Neural crest cell (in vitro differentiated cells): ENCODE results near the gene ARHGAP4. TPM values are rescaled to one million over a fixed set of nuclear protein-coding genes. Genes with fewer than 3 reads are reported as not detected.

Source experiments
- DNase-seq: peaks from one replicate; pipeline ENCODE4 v3.0.0; 2021; ENCODE audit warnings: low read depth, mixed read lengths, low spot score
- H3K27ac Mint-ChIP-seq: one replicate; pipeline ENCODE4 v1.8.0; 2021; ENCODE audit warnings: mild to moderate bottlenecking, mixed read lengths; ENCODE audit not compliant: unreplicated experiment
- H3K27me3 Mint-ChIP-seq: 2 replicates; pipeline ENCODE4 v1.8.0; 2021; ENCODE audit warnings: low read depth, mild to moderate bottlenecking, mixed read lengths
- H3K36me3 Mint-ChIP-seq: 2 replicates; pipeline ENCODE4 v1.8.0; 2021; ENCODE audit warnings: low read depth, mild to moderate bottlenecking, mixed read lengths
- H3K4me1 Mint-ChIP-seq: 2 replicates; pipeline ENCODE4 v1.8.0; 2021; ENCODE audit warnings: mixed read lengths
- H3K4me3 Mint-ChIP-seq: one replicate; pipeline ENCODE4 v1.8.0; 2021; ENCODE audit warnings: mild to moderate bottlenecking, mixed read lengths
- H3K9me3 Mint-ChIP-seq: 2 replicates; pipeline ENCODE4 v1.8.0; 2021; ENCODE audit warnings: mixed read lengths
- CTCF ChIP-seq: fragments of 200-600 bp; sonication (generic); conservative IDR thresholded peaks from 2 replicates; pipeline ENCODE4 v1.5.0; 2021; ENCODE audit warnings: antibody characterized with exemption, mild to moderate bottlenecking
- total RNA-seq: library from RNA; stranded (reverse); gene quantifications from 2 replicates; pipeline ENCODE4 v1.2.1, GENCODE V29; 2021

Gene ARHGAP4
- total RNA-seq, 1 donor from 2014 or later: 10.7 TPM

GRCh38 chrX:153882086-153882498, 44.0 kb downstream of the ARHGAP4 start:
- TF ChIP-seq CTCF: no peak
- Mint-ChIP-seq H3K4me1 (peaks cover 48% of the 10 kb centered on the region), H3K27ac (peak overlapping the region; percentile 88), H3K4me3 (peak overlapping the region; percentile 85), H3K9me3 (no peaks in the 10 kb centered on the region), H3K27me3 (peaks cover 21% of the 10 kb centered on the region), H3K36me3 (peaks cover 3% of the 10 kb centered on the region)
- peak; percentile 65 for DNase-seq

- H3K9me3 Mint-ChIP-seq: peaks cover 2% of the 10 kb centered on the region
- no peak for DNase-seq
- peak overlapping the region; percentile 56 for H3K4me3 Mint-ChIP-seq
- no peak for TF ChIP-seq CTCF
- H3K27me3 Mint-ChIP-seq: peaks cover 17% of the 10 kb centered on the region
- peaks cover 47% of the 10 kb centered on the region for H3K4me1 Mint-ChIP-seq
- H3K36me3 Mint-ChIP-seq: peaks cover 5% of the 10 kb centered on the region
- no peak overlapping the region for H3K27ac Mint-ChIP-seq
Observed at GRCh38 chrX:153881281-153881680, 44.8 kb downstream of the ARHGAP4 start.

GRCh38 chrX:153880440-153880815, 45.6 kb downstream of the ARHGAP4 start:
- no peak overlapping the region for H3K27ac Mint-ChIP-seq

GRCh38 chrX:153879741-153880439, 46.2 kb downstream of the ARHGAP4 start:
- H3K27me3 Mint-ChIP-seq: peaks cover 16% of the 10 kb centered on the region
- peak overlapping the region; percentile 91 for H3K27ac Mint-ChIP-seq
- DNase-seq: no peak
- no peak for TF ChIP-seq CTCF
- peaks cover 3% of the 10 kb centered on the region for H3K9me3 Mint-ChIP-seq
- H3K4me1 Mint-ChIP-seq: peaks cover 52% of the 10 kb centered on the region
- H3K36me3 Mint-ChIP-seq: peaks cover 10% of the 10 kb centered on the region
- H3K4me3 Mint-ChIP-seq: peak overlapping the region; percentile 83

More at GRCh38 chrX:153880440-153880815, 45.6 kb downstream of the ARHGAP4 start:
- Mint-ChIP-seq H3K36me3 (peaks cover 7% of the 10 kb centered on the region), H3K4me1 (peaks cover 50% of the 10 kb centered on the region), H3K4me3 (peak overlapping the region; percentile 71), H3K9me3 (peaks cover 2% of the 10 kb centered on the region), H3K27me3 (peaks cover 20% of the 10 kb centered on the region)
- no peak for TF ChIP-seq CTCF
- no peak for DNase-seq

GRCh38 chrX:153878969-153879653, 47.0 kb downstream of the ARHGAP4 start:
- Mint-ChIP-seq H3K9me3 (peaks cover 5% of the 10 kb centered on the region), H3K4me1 (peaks cover 55% of the 10 kb centered on the region), H3K4me3 (peak overlapping the region; percentile 83), H3K27ac (peak overlapping the region; percentile 91), H3K36me3 (peaks cover 9% of the 10 kb centered on the region), H3K27me3 (peaks cover 13% of the 10 kb centered on the region)
- DNase-seq: peak; percentile 24
- no peak for TF ChIP-seq CTCF
